G401.6 (cell line): Measurements from ENCODE around the gene CYP4F8.
A peak's percentile ranks its signal among the peaks of the same experiment; 100 is the strongest.

Source experiments
- FAIRE-seq: peaks from 2 replicates; lab custom pipeline; 2012; peaks lifted over from hg19 to GRCh38; lab: Jason Lieb, UNC

Gene CYP4F8

GRCh38 chr19:15616627-15617270, 1.7 kb downstream of the CYP4F8 start:
- no peak for FAIRE-seq

GRCh38 chr19:15618321-15618720, 3.3 kb downstream of the CYP4F8 start:
- no peak for FAIRE-seq

DNA sequence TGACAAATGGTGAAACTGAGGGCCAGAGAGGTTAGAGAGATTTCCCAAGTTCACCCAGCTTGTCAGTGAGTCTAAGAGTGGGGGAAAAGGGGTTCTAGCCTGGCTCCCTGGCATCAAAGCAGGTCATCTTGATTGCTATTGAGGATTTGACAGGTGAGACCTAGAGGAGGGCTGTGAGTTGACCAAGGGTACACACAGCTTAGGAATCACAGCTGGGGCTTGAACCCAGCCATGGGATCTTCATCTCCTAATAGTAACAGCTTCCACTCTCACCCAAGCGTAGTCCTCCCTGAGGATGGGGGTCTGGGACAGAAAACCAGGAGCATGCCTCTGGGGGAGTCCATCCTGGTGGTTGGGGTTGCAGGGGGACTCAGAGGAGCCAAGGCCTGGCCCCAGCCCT, 6.8 kb downstream of the CYP4F8 start:
- no peak for FAIRE-seq

DNA sequence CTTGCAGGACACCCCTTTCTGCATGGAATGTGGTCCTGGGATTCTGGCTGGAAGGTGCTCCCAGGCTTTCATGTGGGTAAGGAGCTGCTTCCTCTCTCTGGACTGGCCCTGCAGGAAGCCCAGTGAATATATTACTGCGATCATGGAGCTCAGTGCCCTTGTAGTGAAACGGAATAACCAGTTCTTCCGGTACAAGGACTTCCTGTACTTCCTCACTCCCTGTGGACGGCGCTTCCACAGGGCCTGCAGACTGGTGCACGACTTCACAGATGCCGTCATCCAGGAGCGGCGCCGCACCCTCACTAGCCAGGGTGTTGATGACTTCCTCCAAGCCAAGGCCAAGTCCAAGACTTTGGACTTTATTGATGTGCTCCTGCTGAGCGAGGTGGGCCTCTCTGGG, 8.0 kb downstream of the CYP4F8 start:
- FAIRE-seq: no peak

- no peak for FAIRE-seq
Observed at GRCh38 chr19:15623711-15624318, 8.8 kb downstream of the CYP4F8 start.

DNA sequence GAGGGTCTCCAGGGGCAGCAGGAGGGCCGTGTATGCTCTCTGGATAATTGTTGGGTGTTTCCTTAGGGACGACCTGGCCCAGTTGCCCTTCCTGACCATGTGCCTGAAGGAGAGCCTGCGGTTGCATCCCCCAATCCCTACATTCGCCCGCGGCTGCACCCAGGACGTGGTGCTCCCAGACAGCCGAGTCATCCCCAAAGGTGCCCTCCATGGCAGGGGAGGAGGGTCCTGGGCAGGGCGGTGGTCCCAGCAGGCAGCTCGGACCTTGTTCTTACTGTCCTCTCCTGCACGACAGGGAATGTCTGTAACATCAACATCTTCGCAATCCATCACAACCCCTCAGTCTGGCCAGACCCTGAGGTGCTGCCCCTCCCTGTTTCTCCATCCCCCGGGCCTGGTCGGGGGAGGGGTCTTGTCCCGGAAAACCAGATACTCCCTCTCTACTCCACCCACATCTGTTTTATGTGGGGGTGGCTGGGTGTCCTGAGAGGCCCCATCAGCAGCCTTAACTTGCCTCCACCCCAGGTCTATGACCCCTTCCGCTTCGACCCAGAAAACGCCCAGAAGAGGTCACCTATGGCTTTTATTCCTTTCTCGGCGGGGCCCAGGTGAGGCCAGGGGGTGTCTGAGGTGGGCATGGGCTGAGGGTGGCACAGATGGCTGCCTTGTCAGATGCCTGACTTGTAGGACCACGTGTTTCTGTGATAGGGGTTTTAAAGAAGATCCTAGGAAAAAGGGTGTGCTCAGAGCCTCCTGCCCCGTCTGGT, 13.4 kb downstream of the CYP4F8 start:
- FAIRE-seq: no peak

DNA sequence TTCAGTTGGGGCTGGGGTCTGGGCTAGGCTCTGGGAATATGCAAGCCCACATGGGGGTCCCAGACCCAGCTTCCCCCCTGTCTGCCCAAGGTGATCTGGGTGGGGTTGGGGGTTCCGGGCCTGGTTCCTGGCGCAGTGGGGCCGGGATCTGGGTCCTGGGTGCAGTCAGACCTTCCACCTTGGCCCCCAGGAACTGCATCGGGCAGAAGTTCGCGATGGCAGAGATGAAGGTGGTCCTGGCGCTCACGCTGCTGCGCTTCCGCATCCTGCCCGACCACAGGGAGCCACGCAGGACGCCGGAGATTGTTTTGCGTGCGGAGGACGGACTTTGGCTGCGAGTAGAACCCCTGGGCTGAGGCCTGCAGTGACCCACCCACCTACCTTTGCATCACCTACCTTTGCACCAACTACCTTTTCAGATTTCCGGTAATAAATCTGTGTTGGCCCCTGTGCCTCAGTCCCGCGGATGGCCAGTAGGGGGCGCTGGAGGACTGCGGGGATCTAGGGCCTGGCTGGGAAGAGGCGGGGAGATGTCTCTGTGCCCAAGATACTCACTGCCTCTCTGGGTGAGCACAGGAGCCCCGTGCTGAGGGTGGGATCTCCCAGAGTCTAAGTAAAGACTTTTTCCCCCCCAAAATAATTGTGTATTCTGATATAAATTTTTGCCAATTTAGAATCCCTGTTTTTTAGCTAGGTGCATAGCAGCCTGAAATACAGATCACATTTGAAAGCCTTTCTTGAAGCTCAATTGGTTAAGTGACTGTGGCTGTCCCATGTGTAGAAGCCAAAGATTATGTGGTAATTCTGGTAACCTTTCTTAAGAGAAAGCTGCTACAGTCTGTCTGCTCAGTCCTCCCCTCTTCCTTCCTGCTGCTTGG, 14.2 kb downstream of the CYP4F8 start:
- peak; percentile 66 for FAIRE-seq

GRCh38 chr19:15631817-15632216, 16.8 kb downstream of the CYP4F8 start:
- no peak for FAIRE-seq

GRCh38 chr19:15633082-15633835, 18.2 kb downstream of the CYP4F8 start:
- no peak for FAIRE-seq

DNA sequence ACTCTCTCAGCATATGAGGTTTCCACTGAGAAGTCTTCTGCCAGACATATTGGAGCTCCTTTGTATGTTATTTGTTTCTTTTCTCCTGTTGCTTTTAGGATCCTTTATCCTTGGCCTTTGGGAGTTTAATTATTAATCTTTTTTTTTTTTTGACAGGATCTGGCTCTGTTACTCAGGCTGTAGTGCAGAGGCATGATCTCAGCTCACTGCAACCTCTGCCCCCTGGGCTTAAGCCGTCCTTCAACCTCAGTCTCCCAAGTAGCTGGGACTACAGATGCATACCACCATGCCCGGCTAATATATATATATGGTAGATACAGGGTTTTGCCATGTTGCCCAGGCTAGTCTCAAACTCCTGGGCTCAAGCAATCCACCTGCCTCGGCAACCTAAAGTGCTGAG, 19.1 kb downstream of the CYP4F8 start:
- FAIRE-seq: no peak

DNA sequence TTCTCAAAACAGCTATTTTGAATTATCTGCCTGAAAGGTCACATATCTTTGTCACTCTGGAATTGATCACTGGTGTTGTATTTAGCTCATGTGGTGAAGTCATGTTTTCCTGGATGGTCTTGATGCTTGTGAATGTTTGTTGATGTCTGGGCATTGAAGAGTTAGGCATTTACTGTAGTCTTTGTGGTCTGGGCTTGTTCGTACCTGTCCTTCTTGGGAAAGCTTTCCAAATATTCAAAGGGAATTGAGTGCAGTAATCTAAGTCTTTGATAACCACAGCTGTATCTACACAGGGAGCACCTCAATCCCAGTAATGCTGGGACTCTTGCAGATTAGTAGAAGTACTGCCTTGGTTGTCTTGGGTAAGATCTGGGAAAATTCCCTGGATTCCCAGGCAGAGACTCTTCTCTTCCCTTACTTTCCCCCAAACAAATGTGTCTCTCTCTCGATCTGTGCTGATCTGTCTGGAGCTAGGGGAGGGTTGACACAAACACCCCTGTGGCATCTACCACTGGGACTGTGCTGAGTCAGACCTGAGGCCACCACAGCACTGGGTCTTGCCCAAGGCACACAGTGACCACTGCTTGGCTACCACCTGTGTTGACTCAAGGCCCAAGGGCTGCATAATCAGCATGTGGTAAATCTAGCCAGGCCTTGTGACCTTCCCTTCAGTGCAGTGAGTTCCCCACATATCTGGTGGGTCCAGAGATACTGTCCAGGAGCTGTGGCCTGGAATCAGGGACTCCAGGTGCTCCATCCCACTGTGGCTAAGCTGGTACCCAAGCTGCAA, 20.2 kb downstream of the CYP4F8 start:
- no peak for FAIRE-seq

GRCh38 chr19:15636026-15636425, 21.0 kb downstream of the CYP4F8 start:
- no peak for FAIRE-seq

DNA sequence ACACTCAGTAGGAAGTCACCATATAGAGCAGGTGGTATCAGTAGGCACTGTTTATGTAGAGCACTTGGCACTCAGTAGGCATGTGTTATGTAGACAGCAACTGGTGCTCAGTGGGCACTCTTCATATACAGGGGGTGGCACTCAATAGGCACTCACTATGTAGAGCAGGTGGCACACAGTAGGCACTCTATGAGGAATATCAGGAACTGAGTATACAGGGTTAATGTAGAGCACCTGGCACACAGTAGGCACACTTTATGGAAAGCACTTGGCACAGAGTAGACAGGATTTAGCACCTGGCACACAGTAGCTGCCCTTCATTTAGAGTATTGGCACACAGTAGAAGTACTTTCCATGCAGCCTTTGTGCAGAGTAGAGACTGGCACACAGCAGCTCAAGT, 24.6 kb downstream of the CYP4F8 start:
- FAIRE-seq: no peak

- FAIRE-seq: no peak
Observed at GRCh38 chr19:15640294-15640903, 25.4 kb downstream of the CYP4F8 start, which contains the start of gene CYP4F3. TSS of gene CYP4F3 (plus strand) at chr19:15640897. CDS start at chr19:15641416, 519 bp downstream.

- FAIRE-seq: no peak
Observed at GRCh38 chr19:15640904-15641597, 26.0 kb downstream of the CYP4F8 start.

- no peak for FAIRE-seq
Observed at GRCh38 chr19:15641901-15642491, 27.0 kb downstream of the CYP4F8 start.

- no peak for FAIRE-seq
Observed at GRCh38 chr19:15642807-15643206, 27.8 kb downstream of the CYP4F8 start.

DNA sequence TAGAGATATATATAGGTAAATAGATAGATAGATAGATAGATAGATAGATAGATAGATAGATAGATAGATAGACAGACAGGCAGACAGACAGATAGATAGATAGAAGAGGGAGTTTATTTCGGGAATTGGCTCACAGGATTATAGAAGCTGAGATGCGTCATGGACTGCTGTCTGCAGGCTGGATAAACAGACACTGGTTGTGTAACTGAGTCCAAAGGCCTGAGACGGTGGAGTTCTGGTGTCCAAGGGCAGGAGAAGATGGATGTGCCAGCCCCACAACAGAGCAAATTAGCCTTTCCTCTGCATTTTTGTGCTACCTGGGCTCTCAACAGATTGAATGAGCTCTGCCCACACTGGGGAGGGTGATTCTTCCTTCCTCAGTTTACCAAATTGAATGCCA, 28.4 kb downstream of the CYP4F8 start:
- FAIRE-seq: no peak

DNA sequence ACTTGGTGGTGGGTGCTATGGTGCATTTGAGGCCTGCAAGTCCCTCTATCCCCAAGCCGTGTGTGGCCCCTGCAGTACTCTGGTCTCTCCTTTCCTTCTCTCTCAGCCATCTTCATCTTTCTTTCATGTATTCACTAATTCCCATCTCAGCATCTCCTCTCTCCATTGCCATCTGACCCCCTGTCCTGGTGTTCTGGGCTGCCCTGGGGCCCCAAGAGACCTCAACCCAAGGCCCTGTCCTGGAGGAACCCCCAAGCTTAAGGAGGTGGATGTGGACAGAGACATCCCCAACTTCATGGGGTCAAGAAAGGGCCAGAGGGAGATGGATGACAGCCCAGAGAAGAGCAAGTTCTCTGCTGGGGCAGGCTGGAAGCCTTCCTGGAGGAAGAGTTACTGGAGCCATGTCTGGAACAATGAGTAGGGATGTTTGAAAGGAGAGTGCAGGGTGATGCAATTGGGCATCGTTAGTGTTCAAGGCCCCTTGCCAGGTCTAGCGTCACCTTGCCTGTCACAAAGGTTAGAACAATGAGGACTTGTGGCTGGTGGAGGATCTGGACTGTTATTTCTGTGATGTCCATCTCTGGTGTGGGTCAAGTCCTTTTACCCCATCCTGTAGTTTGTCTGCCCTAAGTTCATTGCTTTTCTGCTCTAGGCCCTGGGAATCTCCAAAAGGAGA, 29.2 kb downstream of the CYP4F8 start:
- FAIRE-seq: no peak
